ENCODE results near the gene NAT8L. TPM values are rescaled to one million over a fixed set of nuclear protein-coding genes. Genes with fewer than 3 reads are reported as not detected.

Gene NAT8L
- total RNA-seq, 1 experiment from 2014 or later, result not detected

GRCh38 chr4:2045518-2045951 is 13.6 kb upstream of the NAT8L start:
- no peak for DNase-seq (ENCODE audit: low spot score)

- no peak for DNase-seq (ENCODE audit: low spot score)
Observed at GRCh38 chr4:2046031-2046961, 12.8 kb upstream of the NAT8L start.

- DNase-seq (ENCODE audit: low spot score), result no peak
Observed at GRCh38 chr4:2047031-2047660, 12.0 kb upstream of the NAT8L start.

GRCh38 chr4:2047781-2048581 is 11.1 kb upstream of the NAT8L start:
- no peak for DNase-seq (ENCODE audit: low spot score)

GRCh38 chr4:2048831-2049230 is 10.3 kb upstream of the NAT8L start:
- DNase-seq (ENCODE audit: low spot score), result no peak

- no peak for DNase-seq (ENCODE audit: low spot score)
Observed at GRCh38 chr4:2049381-2049780, 9.7 kb upstream of the NAT8L start.

- DNase-seq (ENCODE audit: low spot score), result no peak
Observed at GRCh38 chr4:2049811-2050210, 9.3 kb upstream of the NAT8L start.

- no peak for DNase-seq (ENCODE audit: low spot score)
Observed at GRCh38 chr4:2051086-2051485, 8.0 kb upstream of the NAT8L start.

- no peak for DNase-seq (ENCODE audit: low spot score)
Observed at GRCh38 chr4:2054217-2054616, 4.9 kb upstream of the NAT8L start.

GRCh38 chr4:2057382-2058065 is 1.6 kb upstream of the NAT8L start:
- no peak for DNase-seq (ENCODE audit: low spot score)

GRCh38 chr4:2058264-2059045 is 672 bp upstream of the NAT8L start:
- no peak for DNase-seq (ENCODE audit: low spot score)

GRCh38 chr4:2059726-2060602 is 837 bp downstream of the NAT8L start:
- DNase-seq (ENCODE audit: low spot score), result no peak

- DNase-seq (ENCODE audit: low spot score), result no peak
Observed at GRCh38 chr4:2060611-2061185, 1.6 kb downstream of the NAT8L start.

- no peak for DNase-seq (ENCODE audit: low spot score)
Observed at GRCh38 chr4:2061186-2062131, 2.3 kb downstream of the NAT8L start.

GRCh38 chr4:2062168-2062807 is 3.2 kb downstream of the NAT8L start:
- DNase-seq (ENCODE audit: low spot score), result no peak

GRCh38 chr4:2062808-2063524 is 3.8 kb downstream of the NAT8L start:
- no peak for DNase-seq (ENCODE audit: low spot score)

All from HT-29 (cell line).